GM13976 (cell line): Measurements from ENCODE around the gene EIF5B.

Experiments
- DNase-seq: peaks from one replicate; pipeline ENCODE4 v3.0.0; 2012; ENCODE audit warnings: low spot score
- in situ Hi-C: fragments of 300-500 bp; cut with MboI; formaldehyde crosslinking; loops from one replicate; pipeline ENCODE4 v1.12.0; 2022; ENCODE audit warnings: low sequenced_read_pairs, mixed read lengths, inconsistent platforms; ENCODE audit not compliant: unreplicated experiment
- TF ChIP-seq, protein P1 (sequence below): IDR thresholded peaks from 2 replicates; pipeline ENCODE4 v1.5.1; 2012; ENCODE audit warnings: borderline replicate concordance, mild to moderate bottlenecking; ENCODE audit not compliant: insufficient read depth; ENCODE audit errors: extremely low read depth, missing control alignments, control extremely low read depth

EIF5B gene

DNA sequence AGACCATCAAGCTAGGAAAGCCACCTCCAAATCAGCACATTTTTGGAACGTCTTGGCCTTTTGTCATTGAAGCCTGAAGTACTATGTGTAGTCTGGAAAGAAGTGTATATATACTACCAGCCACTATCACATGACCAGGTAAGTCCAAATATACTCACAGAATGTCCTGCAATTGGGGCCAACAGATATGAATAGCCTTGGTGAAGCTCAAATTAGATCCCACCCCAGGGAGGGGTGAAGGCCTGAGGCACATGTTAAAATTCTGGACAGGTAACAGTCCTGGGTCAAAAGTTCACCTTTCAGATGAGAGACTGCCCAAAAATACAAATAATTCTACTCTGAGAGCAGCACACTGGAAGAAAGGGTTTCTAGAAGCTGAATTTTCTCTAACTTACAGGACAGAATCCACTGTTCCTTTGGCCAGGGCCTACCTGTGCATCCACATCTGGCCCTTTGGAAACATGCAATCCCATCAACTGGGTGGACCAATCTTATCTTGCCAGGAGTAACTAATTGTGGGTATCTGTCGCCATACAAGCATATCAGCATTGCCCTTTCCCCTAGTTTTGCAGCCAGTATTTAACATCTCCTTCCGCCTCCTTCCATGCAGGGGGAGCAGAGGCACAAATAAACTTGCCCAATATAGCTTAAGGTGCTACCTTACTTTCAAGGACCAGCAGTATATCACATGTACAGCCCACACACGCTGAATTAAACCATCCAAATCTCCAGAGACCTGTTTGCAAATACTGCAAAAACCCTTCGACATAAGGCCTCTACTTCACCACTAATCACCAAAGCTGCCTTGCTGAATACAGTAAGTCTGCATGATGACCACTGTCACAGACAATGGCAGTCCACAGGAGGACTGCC lies 67.8 kb downstream of the EIF5B start:
- TF ChIP-seq, protein P1, sequence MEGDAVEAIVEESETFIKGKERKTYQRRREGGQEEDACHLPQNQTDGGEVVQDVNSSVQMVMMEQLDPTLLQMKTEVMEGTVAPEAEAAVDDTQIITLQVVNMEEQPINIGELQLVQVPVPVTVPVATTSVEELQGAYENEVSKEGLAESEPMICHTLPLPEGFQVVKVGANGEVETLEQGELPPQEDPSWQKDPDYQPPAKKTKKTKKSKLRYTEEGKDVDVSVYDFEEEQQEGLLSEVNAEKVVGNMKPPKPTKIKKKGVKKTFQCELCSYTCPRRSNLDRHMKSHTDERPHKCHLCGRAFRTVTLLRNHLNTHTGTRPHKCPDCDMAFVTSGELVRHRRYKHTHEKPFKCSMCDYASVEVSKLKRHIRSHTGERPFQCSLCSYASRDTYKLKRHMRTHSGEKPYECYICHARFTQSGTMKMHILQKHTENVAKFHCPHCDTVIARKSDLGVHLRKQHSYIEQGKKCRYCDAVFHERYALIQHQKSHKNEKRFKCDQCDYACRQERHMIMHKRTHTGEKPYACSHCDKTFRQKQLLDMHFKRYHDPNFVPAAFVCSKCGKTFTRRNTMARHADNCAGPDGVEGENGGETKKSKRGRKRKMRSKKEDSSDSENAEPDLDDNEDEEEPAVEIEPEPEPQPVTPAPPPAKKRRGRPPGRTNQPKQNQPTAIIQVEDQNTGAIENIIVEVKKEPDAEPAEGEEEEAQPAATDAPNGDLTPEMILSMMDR: no peak
- no peak for DNase-seq
- in situ Hi-C loops: no loop called here

DNA sequence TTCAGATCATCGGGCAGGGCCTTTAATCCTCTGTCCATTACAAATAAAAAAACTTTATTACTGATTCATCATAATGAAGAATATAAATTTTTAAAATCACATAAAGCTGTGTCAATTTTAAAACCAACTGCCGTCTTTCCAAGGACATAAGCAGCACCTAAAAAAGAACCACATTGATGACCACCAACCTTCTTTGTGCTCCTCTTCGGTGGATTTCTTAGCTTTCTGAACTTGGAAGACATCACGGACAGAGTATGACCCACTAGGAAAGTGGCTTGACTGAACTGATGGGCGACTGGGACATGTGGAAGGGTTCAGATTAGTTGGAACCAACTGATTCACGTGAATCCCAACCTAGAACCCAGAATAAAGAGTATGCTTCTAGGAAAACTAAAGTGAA lies 68.9 kb downstream of the EIF5B start:
- in situ Hi-C loops: no loop called here
- TF ChIP-seq, protein P1: no peak
- no peak for DNase-seq

DNA sequence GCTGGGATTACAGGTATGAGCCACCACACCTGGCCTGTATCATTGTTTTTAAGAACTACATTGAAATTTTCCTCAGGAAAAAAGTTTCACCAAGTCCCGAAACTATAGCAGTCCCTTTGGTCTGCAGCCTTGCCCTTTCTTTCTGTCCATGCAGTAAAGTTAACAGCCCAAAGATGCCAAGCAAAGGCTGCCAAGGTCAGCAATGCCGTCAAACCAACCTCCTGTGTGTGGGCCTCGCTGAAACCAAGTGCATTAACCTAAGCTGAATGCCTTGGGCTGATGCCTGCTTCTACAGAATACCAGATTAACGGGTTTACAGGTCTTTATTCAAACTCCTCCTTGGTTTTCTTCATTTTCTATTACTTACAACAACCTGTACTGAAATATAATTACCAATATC lies 73.1 kb downstream of the EIF5B start:
- TF ChIP-seq, protein P1: no peak
- in situ Hi-C loops: no loop called here
- DNase-seq: no peak

DNA sequence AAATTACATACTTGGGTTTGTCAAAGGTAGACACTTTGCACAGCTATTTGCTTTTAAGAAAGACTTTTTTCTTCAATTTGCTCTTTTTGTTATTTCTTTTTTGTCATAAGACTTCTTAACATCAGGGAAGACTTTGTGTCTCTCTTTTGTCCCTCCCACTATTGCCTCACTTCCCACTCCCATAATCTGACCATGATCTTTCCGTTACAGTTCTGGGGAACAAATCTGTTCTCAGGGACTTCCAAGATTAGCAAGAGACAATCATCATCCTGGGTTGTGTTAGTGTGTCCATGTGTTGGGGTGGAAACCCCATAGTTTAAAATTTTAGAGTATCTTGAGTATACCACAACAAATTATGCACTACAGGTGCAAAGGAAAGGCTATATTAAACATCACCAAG lies 77.4 kb downstream of the EIF5B start:
- in situ Hi-C loops: no loop called here
- DNase-seq: no peak

DNA sequence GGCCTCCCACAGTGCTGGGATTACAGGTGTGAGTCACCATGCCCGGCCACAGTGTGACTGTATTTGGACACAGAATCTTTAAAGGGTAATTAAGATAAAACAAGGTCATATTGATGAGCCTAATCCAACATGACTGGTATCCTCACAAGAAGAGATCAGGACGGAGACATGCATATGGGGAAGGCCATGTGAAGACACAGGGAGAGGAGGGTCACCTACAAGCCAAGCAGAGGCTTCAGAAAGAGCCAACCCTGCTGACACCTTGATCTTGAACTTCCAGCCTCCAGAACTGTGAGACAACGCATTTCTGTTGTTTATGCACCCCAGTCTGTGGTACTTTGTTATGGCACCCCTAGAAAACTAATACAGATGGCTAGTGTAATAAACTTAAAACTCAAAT lies 80.2 kb downstream of the EIF5B start:
- in situ Hi-C loops: no loop called here
- TF ChIP-seq, protein P1: no peak
- no peak for DNase-seq

More for the DNA sequence above, 77.4 kb downstream of the EIF5B start:
- TF ChIP-seq, protein P1: no peak

DNA sequence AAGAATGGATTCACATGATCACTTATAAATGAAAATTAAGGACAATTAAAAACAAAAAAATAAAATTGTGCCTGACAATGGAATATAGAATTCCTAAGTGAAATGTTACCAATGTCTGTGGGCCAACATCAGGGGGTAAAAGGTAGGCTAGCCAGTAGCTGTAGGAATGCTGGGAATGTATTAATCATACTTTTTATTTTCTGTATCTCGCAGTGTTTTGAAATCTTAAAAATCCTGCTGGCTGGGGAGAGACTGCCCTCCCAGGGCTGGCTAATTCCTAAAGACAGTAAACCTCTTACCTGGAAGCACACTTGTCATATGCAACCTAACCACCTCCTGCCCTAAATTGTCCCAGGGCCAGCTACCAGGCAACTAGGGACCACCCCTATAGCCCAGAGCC lies 82.8 kb downstream of the EIF5B start:
- no peak for DNase-seq
- TF ChIP-seq, protein P1: no peak
- in situ Hi-C loops: no loop called here
